GM18520 (cell line): Measurements from ENCODE around the gene SPTBN5.

ENCODE experiments used
- ATAC-seq: cut with Tn5 transposase; IDR thresholded peaks from one replicate; pipeline ENCODE4 v1.9.1; 2021; ENCODE audit not compliant: unreplicated experiment

SPTBN5 gene

DNA sequence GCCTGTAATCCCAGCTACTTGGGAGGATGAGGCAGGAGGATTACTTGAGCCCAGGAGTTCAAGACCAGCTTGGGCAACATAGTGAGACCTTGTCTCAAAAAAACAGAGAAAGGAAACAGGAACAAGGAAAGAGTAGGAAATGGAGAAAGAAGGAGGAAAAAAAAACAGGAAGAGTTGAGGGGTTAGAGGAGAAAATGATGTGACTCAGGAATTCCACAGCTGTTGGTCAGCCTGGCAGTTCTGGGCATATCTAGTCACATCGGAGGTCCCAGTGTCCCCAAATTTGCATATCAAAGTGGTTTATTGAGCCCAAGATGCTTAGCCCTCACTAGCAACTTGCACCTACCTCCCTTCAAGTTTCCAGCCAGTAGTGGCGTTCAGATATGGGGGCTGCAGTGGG is 84.7 kb downstream of the SPTBN5 start:
- ATAC-seq = no peak

GRCh38 chr15:41806291-41807181 is 87.3 kb downstream of the SPTBN5 start:
- ATAC-seq = no peak

- ATAC-seq = no peak
Measured at GRCh38 chr15:41805711-41806110, 88.1 kb downstream of the SPTBN5 start.

GRCh38 chr15:41804916-41805666 is 88.8 kb downstream of the SPTBN5 start:
- no peak for ATAC-seq

- ATAC-seq = no peak
Measured at GRCh38 chr15:41804361-41804760, 89.5 kb downstream of the SPTBN5 start.

- no peak for ATAC-seq
Measured at GRCh38 chr15:41801850-41802455, 91.9 kb downstream of the SPTBN5 start.

- no peak for ATAC-seq
Measured at GRCh38 chr15:41801185-41801584, 92.7 kb downstream of the SPTBN5 start.

DNA sequence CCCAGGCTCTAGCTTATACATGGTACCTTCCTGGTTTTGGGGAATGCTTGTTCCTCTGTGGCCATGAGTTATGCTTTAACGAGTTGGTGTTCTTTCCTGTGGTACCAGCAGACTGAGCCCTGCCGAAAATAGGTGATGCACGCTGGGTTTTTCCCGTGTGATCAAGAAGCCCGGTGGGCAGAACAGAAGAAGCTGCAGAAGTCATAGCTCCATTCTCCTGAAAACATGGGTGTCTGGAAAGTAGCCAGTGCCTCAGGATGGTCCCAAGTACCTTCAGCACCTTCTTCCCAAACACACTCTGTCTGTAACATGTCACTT is 94.4 kb downstream of the SPTBN5 start:
- no peak for ATAC-seq

DNA sequence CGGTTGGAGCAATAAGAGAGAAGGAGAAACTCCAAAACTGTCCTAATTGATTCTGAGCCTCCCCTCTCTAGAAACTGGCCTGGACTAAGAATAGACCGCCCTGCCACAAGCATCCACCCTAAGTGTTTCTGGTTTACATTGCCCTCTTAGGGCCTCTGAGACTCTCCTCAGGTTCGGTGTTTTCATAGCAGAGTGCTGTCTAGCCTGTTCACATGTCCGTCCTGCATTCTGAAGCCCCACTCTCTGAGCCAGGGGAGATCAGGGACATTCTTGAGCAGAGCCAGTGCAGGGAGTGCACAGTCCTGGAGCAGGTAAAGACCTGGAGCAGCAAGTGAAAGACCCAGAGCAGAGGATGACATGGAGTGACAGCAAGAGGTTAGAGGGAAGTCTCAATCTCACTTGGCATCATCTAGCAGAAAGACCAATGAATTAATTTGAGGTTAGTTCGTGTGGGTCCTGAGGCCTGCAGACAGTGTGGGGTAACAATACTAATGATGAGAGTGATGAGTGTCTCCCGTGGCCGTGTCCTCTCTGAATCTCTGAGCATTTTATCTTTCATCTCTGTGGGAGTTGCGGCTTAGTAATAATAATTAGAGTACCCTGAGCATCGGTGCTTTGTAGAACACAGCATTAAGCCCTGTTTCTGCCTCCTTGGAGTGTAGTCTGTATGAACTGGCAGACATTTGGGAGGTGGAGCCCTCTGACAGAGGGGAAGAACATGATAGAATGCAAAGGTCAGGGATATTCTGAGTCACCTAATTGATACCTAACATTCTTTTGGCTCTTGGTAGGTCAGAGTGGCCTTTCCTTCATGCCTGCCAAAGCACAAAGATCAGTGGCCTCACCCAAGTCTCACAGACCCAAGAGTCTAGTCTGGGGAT is 95.0 kb downstream of the SPTBN5 start:
- no peak for ATAC-seq
